HT-29 (cell line): ENCODE results near the gene VAV2. TPM values are rescaled to one million over a fixed set of nuclear protein-coding genes. Genes with fewer than 3 reads are reported as not detected.
A peak's percentile ranks its signal among the peaks of the same experiment; 100 is the strongest.
"Not testable (repeated sequence)": the region's sequence is repeated elsewhere in the genome, so short reads cannot be mapped to it uniquely, and the experiment has no call there.

Experiments used
- DNase-seq: peaks from one replicate; pipeline ENCODE4 v3.0.0-alpha.2; 2015; ENCODE audit warnings: low spot score
- total RNA-seq: library from RNA; depleted of rRNA; stranded (reverse); fragments of >200 nt; shearing (Covaris generic); gene quantifications from 2 replicates; pipeline ENCODE4 v1.2.3, GENCODE V29; 2014

The VAV2 gene
- total RNA-seq, 1 experiment from 2014 or later: 20.3 TPM

- not testable (repeated sequence) for DNase-seq
Observed at GRCh38 chr9:133744528-133744927, 247.6 kb downstream of the VAV2 start.

GRCh38 chr9:133742849-133743444 lies 249.2 kb downstream of the VAV2 start:
- DNase-seq: peak; percentile 88

GRCh38 chr9:133742251-133742650 lies 249.9 kb downstream of the VAV2 start:
- DNase-seq: no peak

- DNase-seq: no peak
Observed at GRCh38 chr9:133741716-133742115, 250.4 kb downstream of the VAV2 start.

GRCh38 chr9:133740911-133741310 lies 251.2 kb downstream of the VAV2 start:
- no peak for DNase-seq

- no peak for DNase-seq
Observed at GRCh38 chr9:133739408-133740280, 252.5 kb downstream of the VAV2 start.

- DNase-seq: no peak
Observed at GRCh38 chr9:133738640-133739225, 253.4 kb downstream of the VAV2 start.

GRCh38 chr9:133737774-133738639 lies 254.1 kb downstream of the VAV2 start, which contains the start of gene SARDH:
SARDH (minus strand) TSS chr9:133738352; CDS start chr9:133734173, 4,179 bp downstream.
- peak; percentile 52 for DNase-seq

- DNase-seq: no peak
Observed at GRCh38 chr9:133737071-133737773, 254.9 kb downstream of the VAV2 start.

- DNase-seq: no peak
Observed at GRCh38 chr9:133735931-133736330, 256.2 kb downstream of the VAV2 start.

GRCh38 chr9:133735415-133735775 lies 256.7 kb downstream of the VAV2 start:
- DNase-seq: no peak

GRCh38 chr9:133734590-133735414 lies 257.3 kb downstream of the VAV2 start:
- no peak for DNase-seq

- no peak for DNase-seq
Observed at GRCh38 chr9:133733796-133734533, 258.2 kb downstream of the VAV2 start.

- no peak for DNase-seq
Observed at GRCh38 chr9:133733421-133733795, 258.7 kb downstream of the VAV2 start.

- no peak for DNase-seq
Observed at GRCh38 chr9:133732639-133733408, 259.3 kb downstream of the VAV2 start.

GRCh38 chr9:133731876-133732638 lies 260.1 kb downstream of the VAV2 start:
- peak; percentile 44 for DNase-seq

GRCh38 chr9:133730994-133731715 lies 261.0 kb downstream of the VAV2 start:
- DNase-seq: no peak
